Keratinocyte (primary cell): ENCODE data around the gene FXR1. TPM values are rescaled to one million over a fixed set of nuclear protein-coding genes. Genes with fewer than 3 reads are reported as not detected.
"Not testable (repeated sequence)": the region's sequence is repeated elsewhere in the genome, so short reads cannot be mapped to it uniquely, and the experiment has no call there.

Experiments used
- DNase-seq: peaks from one replicate; pipeline ENCODE4 v3.0.0-alpha.2; 2011; ENCODE audit warnings: low read depth, missing footprints, low spot score
- FAIRE-seq: peaks from 2 replicates; lab custom pipeline; 2011; peaks lifted over from hg19 to GRCh38; lab: Jason Lieb, UNC
- H2AFZ ChIP-seq: 2 replicates; pipeline ENCODE4 v1.6.0; 2012; ENCODE audit warnings: low read length, control low read depth, inconsistent platforms; ENCODE audit not compliant: control insufficient read depth
- H3K27ac ChIP-seq: 2 replicates; pipeline ENCODE4 v1.5.1; 2011; ENCODE audit warnings: low read length; ENCODE audit not compliant: control insufficient read depth, insufficient read depth
- H3K27me3 ChIP-seq: 3 replicates; pipeline ENCODE4 v1.6.0; 2011; ENCODE audit warnings: low read length; ENCODE audit not compliant: control insufficient read depth, insufficient read depth; ENCODE audit errors: extremely low read depth
- H3K36me3 ChIP-seq, 2 experiments: 2 replicates in 1 of 2; 3 replicates in 1 of 2; pipeline ENCODE4 v1.5.1; 2011; ENCODE audit warnings: low read length in 2 of 2, mild to moderate bottlenecking in 1 of 2; ENCODE audit not compliant: control insufficient read depth in 2 of 2, insufficient read depth in 2 of 2; ENCODE audit errors: extremely low read depth in 1 of 2
- H3K4me1 ChIP-seq: 3 replicates; pipeline ENCODE4 v1.5.1; 2011; ENCODE audit warnings: low read length; ENCODE audit not compliant: control insufficient read depth, insufficient read depth; ENCODE audit errors: extremely low read depth
- H3K4me2 ChIP-seq: 3 replicates; pipeline ENCODE4 v1.6.0; 2011; ENCODE audit warnings: low read depth, low read length; ENCODE audit not compliant: control insufficient read depth, insufficient read depth; ENCODE audit errors: extremely low read depth
- H3K4me3 ChIP-seq, 3 experiments: fragments of 200-600 bp in 1 of 3; sonication (generic) in 1 of 3; 2 replicates in 2 of 3; 3 replicates in 1 of 3; pipeline ENCODE4 v1.5.1; 2011 to 2016; ENCODE audit warnings: low read length in 3 of 3, mild to moderate bottlenecking in 3 of 3, control low read depth in 2 of 3, inconsistent platforms in 1 of 3, low read depth in 1 of 3, mixed read lengths in 1 of 3, mixed run types in 1 of 3, moderate library complexity in 1 of 3; ENCODE audit not compliant: control insufficient read depth in 2 of 3, insufficient read depth in 2 of 3; ENCODE audit errors: extremely low read depth in 1 of 3
- H3K79me2 ChIP-seq: 2 replicates; pipeline ENCODE4 v1.6.0; 2012; ENCODE audit warnings: low read length; ENCODE audit not compliant: control insufficient read depth, insufficient read depth
- H3K9ac ChIP-seq: 3 replicates; pipeline ENCODE4 v1.6.0; 2011; ENCODE audit warnings: low read length; ENCODE audit not compliant: control insufficient read depth, insufficient read depth; ENCODE audit errors: extremely low read depth
- H3K9me1 ChIP-seq: 3 replicates; pipeline ENCODE4 v1.6.0; 2011; ENCODE audit warnings: low read length; ENCODE audit not compliant: control insufficient read depth, insufficient read depth; ENCODE audit errors: extremely low read depth
- H3K9me3 ChIP-seq: 2 replicates; pipeline ENCODE4 v1.5.1; 2012; ENCODE audit warnings: low read depth, low read length; ENCODE audit not compliant: control insufficient read depth
- H4K20me1 ChIP-seq: 3 replicates; pipeline ENCODE4 v1.6.0; 2011; ENCODE audit warnings: low read length; ENCODE audit not compliant: control insufficient read depth, insufficient read depth; ENCODE audit errors: extremely low read depth
- EZH2 ChIP-seq: IDR thresholded peaks from one replicate; pipeline ENCODE4 v1.6.1; 2012; ENCODE audit warnings: inconsistent platforms, mild to moderate bottlenecking, low read length, moderate library complexity
- dilution Hi-C: fragments of 300-500 bp; cut with MboI; formaldehyde crosslinking; loops from one replicate; pipeline ENCODE4 v1.7.0; 2020; ENCODE audit warnings: low sequenced_read_pairs; ENCODE audit not compliant: extremely low pct_ligation_motif_present
- polyA plus RNA-seq, 5 experiments: library from polyadenylated mRNA; depleted of rRNA in 3 of 5; stranded (reverse) in 3 of 5; stranded (forward) in 1 of 5; unstranded in 1 of 5; fragments of >200 nt; gene quantifications; 1 replicate in 1 of 5; 2 replicates in 3 of 5; 3 replicates in 1 of 5; pipeline versions ENCODE4 v1.2.1 to v1.2.3, GENCODE V29; 2011 to 2012; ENCODE audit warnings: missing spikeins in 2 of 5, low read depth in 1 of 5, low replicate concordance in 1 of 5
- TF ChIP-seq, protein P1 (sequence below), 3 experiments: IDR thresholded peaks in 1 of 3; conservative IDR thresholded peaks in 1 of 3; optimal IDR thresholded peaks in 1 of 3; 2 replicates in 2 of 3; 3 replicates in 1 of 3; pipeline versions ENCODE3 to v1.5.1; 2011; ENCODE audit warnings: low read length in 3 of 3, mild to moderate bottlenecking in 3 of 3, moderate library complexity in 2 of 3, control low read depth in 1 of 3, inconsistent platforms in 1 of 3; ENCODE audit not compliant: insufficient read depth in 2 of 3; ENCODE audit errors: extremely low read depth in 1 of 3

FXR1 gene
- polyA plus RNA-seq, 1 donor (not counting 4 experiments of a cell fraction or from before 2014, with no cell fraction given) = 125 TPM

DNA sequence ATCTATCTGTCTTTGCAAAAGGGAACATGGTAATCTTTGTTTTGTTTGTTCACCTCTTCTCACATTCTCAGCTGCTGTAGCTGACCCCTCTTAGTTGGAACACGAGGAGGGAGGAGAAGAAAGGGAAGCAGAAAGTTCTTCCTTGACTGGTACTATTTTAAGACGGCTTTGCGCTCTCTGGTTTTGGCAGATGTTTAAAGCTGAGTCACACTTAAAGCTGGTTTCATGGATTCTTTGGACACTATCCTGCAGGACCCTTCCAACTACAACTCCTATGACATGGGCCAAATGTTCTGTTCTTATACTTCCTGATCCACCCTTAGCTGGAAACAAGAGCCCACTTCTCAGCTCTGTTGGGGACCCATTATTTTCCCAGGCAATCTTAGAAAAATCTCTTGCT is 40.6 kb upstream of the FXR1 start:
- Histone ChIP-seq H3K79me2 (no peaks in the 10 kb centered on the region), H3K9me3 (no peaks in the 10 kb centered on the region), H3K4me1 (peaks cover 3% of the 10 kb centered on the region), H3K9me1 (no peaks in the 10 kb centered on the region), H3K4me3 (no peak overlapping the region), H3K27ac (no peak overlapping the region), H3K27me3 (peaks cover 9% of the 10 kb centered on the region), H2AFZ (no peak overlapping the region), H3K4me2 (no peak overlapping the region), H3K36me3 (no peaks in the 10 kb centered on the region), H3K9ac (no peak overlapping the region), H4K20me1 (no peaks in the 10 kb centered on the region)
- no peak for FAIRE-seq
- dilution Hi-C loops = no loop called here
- no peak for TF ChIP-seq EZH2
- TF ChIP-seq, protein P1, sequence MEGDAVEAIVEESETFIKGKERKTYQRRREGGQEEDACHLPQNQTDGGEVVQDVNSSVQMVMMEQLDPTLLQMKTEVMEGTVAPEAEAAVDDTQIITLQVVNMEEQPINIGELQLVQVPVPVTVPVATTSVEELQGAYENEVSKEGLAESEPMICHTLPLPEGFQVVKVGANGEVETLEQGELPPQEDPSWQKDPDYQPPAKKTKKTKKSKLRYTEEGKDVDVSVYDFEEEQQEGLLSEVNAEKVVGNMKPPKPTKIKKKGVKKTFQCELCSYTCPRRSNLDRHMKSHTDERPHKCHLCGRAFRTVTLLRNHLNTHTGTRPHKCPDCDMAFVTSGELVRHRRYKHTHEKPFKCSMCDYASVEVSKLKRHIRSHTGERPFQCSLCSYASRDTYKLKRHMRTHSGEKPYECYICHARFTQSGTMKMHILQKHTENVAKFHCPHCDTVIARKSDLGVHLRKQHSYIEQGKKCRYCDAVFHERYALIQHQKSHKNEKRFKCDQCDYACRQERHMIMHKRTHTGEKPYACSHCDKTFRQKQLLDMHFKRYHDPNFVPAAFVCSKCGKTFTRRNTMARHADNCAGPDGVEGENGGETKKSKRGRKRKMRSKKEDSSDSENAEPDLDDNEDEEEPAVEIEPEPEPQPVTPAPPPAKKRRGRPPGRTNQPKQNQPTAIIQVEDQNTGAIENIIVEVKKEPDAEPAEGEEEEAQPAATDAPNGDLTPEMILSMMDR (optimal IDR thresholded peaks at IDR 0.05 in 1 of 3, IDR thresholded peaks at IDR 0.05 in 1 of 3, conservative IDR thresholded peaks at IDR 0.05 in 1 of 3; ENCODE audit: extremely low read depth in 1 of 3, insufficient read depth in 2 of 3, low read length in 3 of 3) = no peak
- no peak for DNase-seq

DNA sequence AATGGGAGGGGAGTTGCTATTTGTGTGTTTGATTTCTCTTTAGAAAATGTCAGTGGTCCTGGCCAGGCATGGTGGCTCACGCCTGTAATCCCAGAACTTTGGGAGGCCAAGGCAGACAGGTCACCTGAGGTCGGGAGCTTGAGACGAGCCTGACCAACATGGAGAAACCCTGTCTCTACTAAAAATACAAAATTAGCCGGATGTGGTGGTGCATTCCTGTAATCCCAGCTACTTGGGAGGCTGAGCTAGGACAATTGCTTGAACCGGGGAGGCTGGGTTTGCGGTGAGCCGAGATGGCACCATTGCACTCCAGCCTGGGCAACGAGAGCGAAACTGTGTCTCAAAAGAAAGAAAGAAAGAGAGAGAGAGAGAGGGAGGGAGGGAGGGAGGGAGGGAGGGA is 40.0 kb upstream of the FXR1 start:
- H2AFZ ChIP-seq, H3K9me3 ChIP-seq, H3K36me3 ChIP-seq, H3K79me2 ChIP-seq, H3K27ac ChIP-seq, H3K4me3 ChIP-seq, FAIRE-seq, H3K4me2 ChIP-seq, H3K9me1 ChIP-seq, H3K4me1 ChIP-seq, H4K20me1 ChIP-seq, dilution Hi-C loops, H3K27me3 ChIP-seq, DNase-seq, H3K9ac ChIP-seq: not testable (repeated sequence)

DNA sequence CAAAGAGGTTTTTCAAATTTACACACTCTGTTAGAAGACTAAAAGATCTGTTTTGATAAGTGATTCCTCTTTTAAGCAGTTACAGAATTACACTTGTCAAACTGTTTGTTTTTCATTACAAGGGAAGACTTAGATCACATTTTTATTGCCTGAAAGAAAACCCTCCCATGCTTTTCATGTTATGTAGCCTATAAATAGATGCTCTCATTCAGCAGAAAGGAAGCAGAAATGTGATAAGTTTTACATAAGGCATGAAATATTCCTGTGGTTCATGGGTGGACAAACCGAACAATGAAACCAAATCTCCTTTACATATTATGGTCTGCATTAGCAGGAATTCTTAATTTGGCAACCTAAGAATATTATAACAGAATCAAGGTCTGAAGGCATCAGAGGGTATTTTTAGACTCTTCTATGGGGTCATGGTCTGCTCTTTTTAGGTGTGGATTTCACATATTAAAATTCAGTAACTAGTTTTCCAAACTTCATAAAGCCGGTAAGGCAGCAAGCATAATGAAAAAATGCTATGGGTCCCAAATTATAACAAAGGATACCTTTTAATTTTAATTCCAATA is 37.3 kb upstream of the FXR1 start:
- DNase-seq (no peak), FAIRE-seq (no peak)
- no peak overlapping the region for H3K9ac ChIP-seq
- H3K27me3 ChIP-seq = peaks cover 3% of the 10 kb centered on the region
- TF ChIP-seq EZH2 = no peak
- TF ChIP-seq, protein P1 (optimal IDR thresholded peaks at IDR 0.05 in 1 of 3, IDR thresholded peaks at IDR 0.05 in 1 of 3, conservative IDR thresholded peaks at IDR 0.05 in 1 of 3; ENCODE audit: extremely low read depth in 1 of 3, insufficient read depth in 2 of 3, low read length in 3 of 3) = no peak
- no peaks in the 10 kb centered on the region for H3K9me1 ChIP-seq
- H3K79me2 ChIP-seq = no peaks in the 10 kb centered on the region
- no peak overlapping the region for H2AFZ ChIP-seq
- H3K27ac ChIP-seq = no peak overlapping the region
- H3K4me2 ChIP-seq = no peak overlapping the region
- dilution Hi-C loops = no loop called here
- no peaks in the 10 kb centered on the region for H3K9me3 ChIP-seq
- no peaks in the 10 kb centered on the region for H3K36me3 ChIP-seq
- no peaks in the 10 kb centered on the region for H3K4me1 ChIP-seq
- no peaks in the 10 kb centered on the region for H4K20me1 ChIP-seq
- no peak overlapping the region for H3K4me3 ChIP-seq
